Peyer's patch (tissue), 4 donors: ENCODE measurements around the gene DGKQ. TPM values are rescaled to one million over a fixed set of nuclear protein-coding genes. Genes with fewer than 3 reads are reported as not detected.
A peak's percentile ranks its signal among the peaks of the same experiment; 100 is the strongest.

Experiments used
- DNase-seq, 3 donors: peaks; one replicate each; pipeline ENCODE4 v3.0.0-alpha.2; 2017 to 2019
- H3K27ac ChIP-seq, 4 donors: fragments of 200-600 bp; sonication (generic); one replicate each; pipeline ENCODE4 v1.5.1; 2016 to 2019
- H3K27me3 ChIP-seq, 2 donors: fragments of 200-600 bp; sonication (generic); one replicate each; pipeline ENCODE4 v1.5.1; 2019
- H3K36me3 ChIP-seq, 3 donors: fragments of 200-600 bp; sonication (generic); one replicate each; pipeline ENCODE4 v1.5.1; 2016 to 2019
- H3K4me1 ChIP-seq, 4 donors: fragments of 200-600 bp; sonication (generic); one replicate each; pipeline ENCODE4 v1.5.1; 2016 to 2019
- H3K4me3 ChIP-seq, 4 donors: fragments of 200-600 bp; sonication (generic); 1 replicate in 3 of 4; 2 replicates in 1 of 4; pipeline ENCODE4 v1.5.1; 2016 to 2019; ENCODE audit warnings: mild to moderate bottlenecking in 1 of 4
- H3K9me3 ChIP-seq, 4 donors: fragments of 200-600 bp; sonication (generic); one replicate each; pipeline ENCODE4 v1.5.1; 2016 to 2019; ENCODE audit warnings: mild to moderate bottlenecking in 1 of 4
- POLR2A ChIP-seq, 2 donors: fragments of 450-650 bp; IDR thresholded peaks; one replicate each; pipeline ENCODE4 v1.5.1; 2017; ENCODE audit warnings: antibody characterized with exemption in 2 of 2, mild to moderate bottlenecking in 2 of 2, moderate library complexity in 2 of 2
- total RNA-seq, 4 donors: library from RNA; depleted of rRNA; stranded (reverse); fragments of >200 nt; gene quantifications; one replicate each; pipeline ENCODE4 v1.1.0, GENCODE V29; 2016
- TF ChIP-seq, protein P1 (sequence below), 6 experiments: fragments of 450-650 bp in 4 of 6; fragments of 200-600 bp in 2 of 6; sonication (generic) in 1 of 6; IDR thresholded peaks; one replicate each; pipeline ENCODE4 v1.5.1; 2017 to 2019; ENCODE audit warnings: antibody characterized with exemption in 6 of 6, mild to moderate bottlenecking in 3 of 6, moderate library complexity in 1 of 6

Gene DGKQ
- total RNA-seq, 4 donors from 2014 or later = 32.2 to 119 (median 101) TPM

DNA sequence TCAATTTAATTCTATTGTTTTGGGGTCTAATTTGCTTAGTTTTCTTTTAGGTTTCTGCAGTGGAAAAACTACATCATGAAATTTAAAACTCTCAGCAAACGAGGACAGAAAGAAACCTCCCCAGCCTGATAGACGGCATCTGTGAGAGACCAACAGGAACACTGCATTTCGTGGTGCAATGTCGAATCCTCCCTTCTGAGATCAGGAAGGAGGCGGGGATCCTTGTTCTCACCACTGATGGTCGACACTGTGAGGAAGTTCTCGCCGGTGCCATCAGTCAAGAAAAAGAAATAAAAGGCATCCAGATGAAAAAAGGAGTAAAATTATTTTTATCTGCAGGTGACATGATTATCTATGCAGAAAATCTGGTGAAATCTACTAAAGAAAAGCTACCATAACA lies 57.8 kb downstream of the DGKQ start:
- no peaks in the 10 kb centered on the region for H3K9me3 ChIP-seq
- peaks cover 0 to 32% (median 2%) of the 10 kb centered on the region in 4 donors for H3K4me1 ChIP-seq
- TF ChIP-seq POLR2A (IDR thresholded peaks at IDR 0.05) = no peak
- TF ChIP-seq, protein P1, sequence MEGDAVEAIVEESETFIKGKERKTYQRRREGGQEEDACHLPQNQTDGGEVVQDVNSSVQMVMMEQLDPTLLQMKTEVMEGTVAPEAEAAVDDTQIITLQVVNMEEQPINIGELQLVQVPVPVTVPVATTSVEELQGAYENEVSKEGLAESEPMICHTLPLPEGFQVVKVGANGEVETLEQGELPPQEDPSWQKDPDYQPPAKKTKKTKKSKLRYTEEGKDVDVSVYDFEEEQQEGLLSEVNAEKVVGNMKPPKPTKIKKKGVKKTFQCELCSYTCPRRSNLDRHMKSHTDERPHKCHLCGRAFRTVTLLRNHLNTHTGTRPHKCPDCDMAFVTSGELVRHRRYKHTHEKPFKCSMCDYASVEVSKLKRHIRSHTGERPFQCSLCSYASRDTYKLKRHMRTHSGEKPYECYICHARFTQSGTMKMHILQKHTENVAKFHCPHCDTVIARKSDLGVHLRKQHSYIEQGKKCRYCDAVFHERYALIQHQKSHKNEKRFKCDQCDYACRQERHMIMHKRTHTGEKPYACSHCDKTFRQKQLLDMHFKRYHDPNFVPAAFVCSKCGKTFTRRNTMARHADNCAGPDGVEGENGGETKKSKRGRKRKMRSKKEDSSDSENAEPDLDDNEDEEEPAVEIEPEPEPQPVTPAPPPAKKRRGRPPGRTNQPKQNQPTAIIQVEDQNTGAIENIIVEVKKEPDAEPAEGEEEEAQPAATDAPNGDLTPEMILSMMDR (IDR thresholded peaks at IDR 0.05) = no peak
- no peaks in the 10 kb centered on the region for H3K27me3 ChIP-seq
- no peak for DNase-seq
- no peak overlapping the region for H3K4me3 ChIP-seq
- peak overlapping the region in 1 of 4 donors; percentile 49 for H3K27ac ChIP-seq
- H3K36me3 ChIP-seq = peaks cover 0 to 24% (median 0%) of the 10 kb centered on the region in 3 donors

DNA sequence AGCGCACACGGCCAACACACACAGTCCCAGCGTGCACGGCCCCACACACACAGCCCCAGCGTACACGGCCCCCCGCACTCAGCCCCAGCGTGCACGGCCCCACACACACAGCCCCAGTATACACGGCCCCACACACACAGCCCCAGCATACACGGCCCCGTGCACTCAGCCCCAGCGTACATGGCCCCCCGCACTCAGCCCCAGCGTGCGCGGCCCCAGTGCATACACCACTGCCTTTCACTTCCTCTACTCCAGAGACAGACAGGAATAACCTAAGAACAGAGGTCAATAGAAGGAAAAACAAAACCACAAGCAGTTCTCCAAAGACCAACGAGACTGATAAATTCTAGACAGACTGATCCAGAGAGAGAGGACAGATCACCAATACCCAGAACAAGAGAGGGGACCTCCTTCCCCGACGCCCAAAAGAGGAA lies 58.3 kb downstream of the DGKQ start:
- Histone ChIP-seq H3K27ac (peak overlapping the region in 1 of 4 donors; percentile 49), H3K4me1 (peaks cover 0 to 32% (median 2%) of the 10 kb centered on the region in 4 donors), H3K4me3 (no peak overlapping the region), H3K27me3 (no peaks in the 10 kb centered on the region), H3K36me3 (peaks cover 0 to 29% (median 0%) of the 10 kb centered on the region in 3 donors), H3K9me3 (no peaks in the 10 kb centered on the region)
- TF ChIP-seq, protein P1 (IDR thresholded peaks at IDR 0.05) = no peak
- no peak for TF ChIP-seq POLR2A (IDR thresholded peaks at IDR 0.05)
- peak in 2 of 3 donors; percentile 37 to 45 for DNase-seq

DNA sequence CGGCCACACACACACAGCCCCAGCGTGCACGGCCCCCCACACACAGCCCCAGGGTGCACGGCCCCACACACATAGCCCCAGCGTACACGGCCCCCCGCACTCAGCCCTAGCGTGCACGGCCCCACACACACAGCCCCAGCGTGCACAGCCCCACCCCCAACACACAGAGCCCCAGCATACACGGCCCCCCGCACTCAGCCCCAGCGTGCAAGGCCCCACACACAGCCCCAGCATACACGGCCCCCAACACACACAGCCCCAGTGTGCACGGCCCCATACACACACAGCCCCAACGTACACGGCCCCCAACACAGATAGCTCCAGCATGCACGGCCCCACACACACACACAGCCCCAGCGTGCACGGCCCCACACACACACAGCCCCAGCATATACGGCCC lies 58.8 kb downstream of the DGKQ start:
- DNase-seq = peak in 1 of 3 donors; percentile 34
- H3K27me3 ChIP-seq = no peaks in the 10 kb centered on the region
- no peaks in the 10 kb centered on the region for H3K9me3 ChIP-seq

GRCh38 chr4:913280-913618 lies 60.1 kb downstream of the DGKQ start:
- peak overlapping the region in 2 of 4 donors; percentile 58 to 66 for H3K27ac ChIP-seq
- TF ChIP-seq, protein P1 (IDR thresholded peaks at IDR 0.05) = no peak
- no peak for TF ChIP-seq POLR2A (IDR thresholded peaks at IDR 0.05)
- peak in 1 of 3 donors; percentile 29 for DNase-seq

More for the DNA sequence above, 58.8 kb downstream of the DGKQ start:
- H3K4me1 ChIP-seq = peaks cover 0 to 29% (median 2%) of the 10 kb centered on the region in 4 donors
- TF ChIP-seq POLR2A (IDR thresholded peaks at IDR 0.05) = no peak
- TF ChIP-seq, protein P1 (IDR thresholded peaks at IDR 0.05) = no peak
- no peak overlapping the region for H3K4me3 ChIP-seq
- H3K36me3 ChIP-seq = peaks cover 0 to 34% (median 0%) of the 10 kb centered on the region in 3 donors
- no peak overlapping the region for H3K27ac ChIP-seq

GRCh38 chr4:912548-913279 lies 60.7 kb downstream of the DGKQ start:
- H3K27ac ChIP-seq = peak overlapping the region in 3 of 4 donors; percentile 0 to 66 (median 58)
- H3K27me3 ChIP-seq = no peaks in the 10 kb centered on the region
- TF ChIP-seq, protein P1 (IDR thresholded peaks at IDR 0.05) = no peak
- DNase-seq = peak in 1 of 3 donors; percentile 54
- H3K9me3 ChIP-seq = no peaks in the 10 kb centered on the region
- H3K36me3 ChIP-seq = peaks cover 0 to 51% (median 0%) of the 10 kb centered on the region in 3 donors
- H3K4me1 ChIP-seq = peaks cover 0 to 25% (median 2%) of the 10 kb centered on the region in 4 donors
- H3K4me3 ChIP-seq = no peak overlapping the region

More at GRCh38 chr4:913280-913618, 60.1 kb downstream of the DGKQ start:
- Histone ChIP-seq H3K4me1 (peaks cover 0 to 25% (median 2%) of the 10 kb centered on the region in 4 donors), H3K9me3 (no peaks in the 10 kb centered on the region), H3K36me3 (peaks cover 0 to 45% (median 0%) of the 10 kb centered on the region in 3 donors), H3K27me3 (no peaks in the 10 kb centered on the region), H3K4me3 (no peak overlapping the region)
